ENCODE data around the gene C3orf20. TPM values are rescaled to one million over a fixed set of nuclear protein-coding genes. Genes with fewer than 3 reads are reported as not detected.
A peak's percentile ranks its signal among the peaks of the same experiment; 100 is the strongest.

The C3orf20 gene
- total RNA-seq, 1 experiment from 2014 or later: 0.05 TPM

GRCh38 chr3:14772533-14773138 is 97.7 kb downstream of the C3orf20 start:
- no peak for DNase-seq (ENCODE audit: low read depth)

GRCh38 chr3:14773281-14773680 is 98.3 kb downstream of the C3orf20 start:
- DNase-seq (ENCODE audit: low read depth): no peak

DNA sequence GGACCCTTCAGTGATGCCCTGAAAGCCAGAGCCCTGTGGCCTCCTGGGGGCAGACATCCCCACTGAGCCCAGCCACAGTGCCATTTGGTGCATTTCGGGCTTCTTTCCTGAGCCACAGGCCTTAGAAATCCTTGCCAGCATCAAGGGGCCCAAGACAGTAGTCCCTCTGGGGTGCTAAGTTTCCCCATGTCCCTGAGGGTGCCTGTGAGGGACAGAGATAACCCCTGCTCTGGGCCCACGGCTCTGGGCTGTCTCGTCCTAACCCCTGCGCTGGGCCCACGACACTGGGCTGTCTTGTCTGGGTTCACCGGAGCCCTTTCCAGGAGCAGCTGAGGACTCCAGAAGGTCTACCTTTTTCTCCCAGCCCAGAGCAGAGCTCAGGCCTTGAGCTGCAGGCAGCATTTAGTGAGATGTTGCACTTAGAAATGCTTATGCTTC is 98.8 kb downstream of the C3orf20 start:
- no peak for DNase-seq (ENCODE audit: low read depth)

GRCh38 chr3:14774431-14774830 is 99.5 kb downstream of the C3orf20 start:
- no peak for DNase-seq (ENCODE audit: low read depth)

DNA sequence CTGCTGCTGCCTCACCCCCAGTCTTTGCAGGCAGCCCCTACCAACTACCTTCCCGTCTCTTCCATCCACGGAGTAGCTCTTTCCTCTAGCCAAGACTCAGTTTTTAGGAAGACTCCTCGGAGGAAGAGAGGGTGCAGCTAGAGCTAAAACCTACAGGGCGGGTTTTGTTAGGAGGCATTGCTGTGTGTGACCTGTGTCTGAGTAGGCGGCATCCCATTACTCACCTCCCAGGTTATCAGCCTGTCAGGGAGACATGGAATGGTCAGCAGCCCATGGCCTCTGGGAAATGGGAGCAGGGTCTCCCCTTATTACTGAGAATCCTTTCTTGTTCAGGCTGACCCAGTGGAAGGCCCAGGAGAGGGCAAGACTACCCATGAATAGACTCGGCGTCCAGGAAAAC is 100.1 kb downstream of the C3orf20 start:
- no peak for DNase-seq (ENCODE audit: low read depth)

- no peak for DNase-seq (ENCODE audit: low read depth)
These were observed 100.6 kb downstream of the C3orf20 start for GRCh38 chr3:14775563-14775962.

DNA sequence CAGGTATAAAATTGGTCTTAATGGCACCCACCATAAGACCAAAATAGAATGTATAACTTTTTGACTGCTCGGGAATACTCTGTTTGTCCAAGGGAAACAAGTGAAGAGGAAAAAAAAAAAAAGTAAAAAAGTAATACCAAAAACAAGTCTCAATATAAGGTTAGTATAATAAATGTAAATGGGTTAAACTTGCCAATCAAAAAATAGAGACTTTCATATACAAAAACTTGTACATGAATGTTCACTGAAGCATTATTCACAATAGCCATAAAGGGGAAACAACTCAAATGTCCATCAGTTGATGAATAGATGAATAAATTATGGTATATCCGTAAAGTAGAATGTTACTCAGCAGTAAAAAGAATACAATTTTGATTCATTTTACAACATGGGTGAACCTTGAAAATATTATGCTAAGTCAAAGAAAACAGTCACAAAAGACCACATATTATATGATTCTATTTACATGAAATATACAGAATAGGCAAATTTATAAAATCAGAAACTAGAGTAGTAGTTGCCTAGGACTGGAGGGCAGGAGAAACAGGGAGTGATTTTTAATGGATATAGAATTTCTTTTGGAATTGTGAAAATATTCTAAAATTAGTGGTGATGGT is 104.2 kb downstream of the C3orf20 start:
- no peak for DNase-seq (ENCODE audit: low read depth)

DNA sequence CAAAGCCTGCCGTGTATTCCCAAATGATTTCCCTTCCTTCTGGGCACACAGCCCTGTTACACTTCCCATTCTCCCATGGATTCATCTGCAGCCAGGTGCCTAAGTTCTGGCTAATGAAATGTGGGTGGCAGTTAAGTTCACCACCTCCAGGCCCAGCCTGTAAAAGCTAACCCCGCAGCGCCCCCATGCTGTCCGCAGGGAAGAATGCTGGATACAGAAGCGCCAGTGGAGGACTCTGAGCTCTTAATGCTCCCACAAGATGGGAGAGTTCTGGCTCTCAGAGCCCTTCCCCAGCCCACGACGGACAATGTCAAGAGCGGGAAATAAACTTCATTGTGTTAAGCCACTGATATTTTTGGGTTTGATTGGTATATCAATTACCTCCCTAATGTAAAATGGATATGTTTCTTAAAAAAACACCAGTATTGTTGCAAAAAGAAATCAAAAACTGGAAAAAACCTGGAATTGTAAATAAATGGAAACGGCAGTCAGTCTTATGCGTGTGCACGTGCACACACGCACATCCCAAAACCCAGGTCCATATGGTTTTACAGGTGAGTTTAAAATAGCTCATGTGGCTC is 106.1 kb downstream of the C3orf20 start:
- DNase-seq (ENCODE audit: low read depth): peak; percentile 46

DNA sequence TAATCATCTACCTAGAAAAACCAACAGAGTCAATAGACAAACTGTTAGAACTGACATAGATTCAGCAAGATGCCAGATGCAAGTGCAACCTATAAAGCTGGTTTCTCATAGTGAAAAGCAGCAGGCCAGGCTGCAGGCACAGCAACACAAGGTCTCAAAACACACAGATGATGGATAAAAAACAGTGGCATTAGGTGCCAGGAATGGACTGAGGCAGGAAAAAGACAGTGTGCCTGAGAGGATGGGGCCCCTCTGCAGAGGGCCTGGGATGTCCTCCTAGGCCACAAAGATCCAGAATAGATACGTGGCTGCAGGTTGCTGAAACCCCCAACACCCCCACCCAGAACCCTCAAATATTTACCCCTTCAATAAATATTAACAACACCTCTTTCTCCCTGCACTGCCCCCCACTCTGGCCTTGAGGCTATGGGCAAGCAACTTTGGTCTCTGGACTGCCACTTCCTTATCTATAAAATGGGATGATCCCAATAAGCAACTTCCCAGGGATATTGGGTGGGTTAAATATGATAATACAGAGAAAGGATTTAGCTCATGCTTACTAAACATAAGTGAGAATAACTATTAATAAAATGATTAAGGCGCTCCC is 108.6 kb downstream of the C3orf20 start:
- DNase-seq (ENCODE audit: low read depth): no peak

DNA sequence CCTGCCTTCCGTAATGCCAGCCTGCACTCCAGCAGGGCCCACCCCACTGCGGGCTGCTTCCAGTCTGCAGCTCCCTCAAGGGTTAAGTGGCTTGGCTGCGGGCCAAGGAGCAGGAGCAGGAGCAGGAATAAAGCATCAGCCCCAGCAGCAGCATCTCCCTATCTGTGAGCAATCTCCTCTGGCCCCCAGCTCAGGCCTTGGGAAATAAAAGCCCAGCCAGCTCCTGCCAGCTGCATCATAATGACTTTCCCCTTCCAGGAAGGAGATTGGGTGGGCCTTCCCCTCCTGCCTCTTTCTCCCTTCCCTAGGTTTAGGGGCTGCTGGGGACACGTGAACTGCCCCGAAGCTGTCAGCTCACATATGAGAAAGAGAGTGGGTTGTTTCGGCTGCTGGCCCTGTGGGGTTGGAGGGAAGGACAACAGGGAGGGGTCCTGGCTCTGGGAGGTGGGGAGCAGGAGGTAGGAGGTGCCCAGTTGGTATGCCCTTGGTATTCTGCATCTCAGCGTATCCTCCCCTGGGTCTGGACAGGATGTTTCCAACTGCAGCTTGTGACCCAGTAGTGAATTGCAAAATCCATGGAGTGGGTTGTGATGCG is 109.2 kb downstream of the C3orf20 start:
- no peak for DNase-seq (ENCODE audit: low read depth)

GRCh38 chr3:14785207-14786155 is 110.5 kb downstream of the C3orf20 start:
- no peak for DNase-seq (ENCODE audit: low read depth)

DNA sequence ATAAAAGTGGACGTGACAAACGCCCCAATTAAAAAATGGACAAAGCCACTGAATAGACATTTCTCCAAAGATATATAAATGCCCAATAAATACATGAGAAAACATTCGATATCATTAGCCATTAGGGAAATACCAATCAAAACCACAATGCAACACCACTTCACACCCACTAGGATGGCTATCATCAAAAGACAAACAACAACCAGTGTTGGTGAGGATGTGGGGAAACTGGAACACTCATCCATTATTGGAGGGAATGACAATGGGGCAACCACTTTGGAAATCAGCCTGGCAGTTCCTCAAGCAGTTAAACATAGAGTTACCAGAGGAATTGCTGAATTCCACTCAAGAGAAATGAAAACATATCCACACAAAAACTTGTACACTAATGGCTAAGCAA is 111.4 kb downstream of the C3orf20 start:
- no peak for DNase-seq (ENCODE audit: low read depth)

- no peak for DNase-seq (ENCODE audit: low read depth)
These were observed 112.7 kb downstream of the C3orf20 start for GRCh38 chr3:14787630-14788029.

DNA sequence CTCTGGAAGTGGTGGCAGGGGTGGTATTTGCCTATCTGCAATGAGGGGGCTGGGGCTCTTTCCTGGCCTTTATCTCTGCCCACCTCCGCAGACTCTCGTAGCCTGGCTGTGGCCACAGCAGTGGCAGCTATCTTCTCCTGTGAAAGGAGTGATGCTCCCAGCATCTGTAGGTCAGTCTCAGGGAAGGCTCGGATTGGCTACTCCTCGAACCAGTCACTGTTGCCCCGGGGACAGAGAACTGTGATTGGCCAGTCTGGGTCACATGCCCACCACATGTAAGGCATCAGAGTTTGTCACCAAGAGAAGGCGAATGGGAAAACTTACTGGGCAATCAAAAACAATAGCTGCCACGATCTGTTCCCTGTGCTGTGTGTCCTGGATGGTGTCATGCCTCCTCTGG is 113.7 kb downstream of the C3orf20 start:
- no peak for DNase-seq (ENCODE audit: low read depth)

DNA sequence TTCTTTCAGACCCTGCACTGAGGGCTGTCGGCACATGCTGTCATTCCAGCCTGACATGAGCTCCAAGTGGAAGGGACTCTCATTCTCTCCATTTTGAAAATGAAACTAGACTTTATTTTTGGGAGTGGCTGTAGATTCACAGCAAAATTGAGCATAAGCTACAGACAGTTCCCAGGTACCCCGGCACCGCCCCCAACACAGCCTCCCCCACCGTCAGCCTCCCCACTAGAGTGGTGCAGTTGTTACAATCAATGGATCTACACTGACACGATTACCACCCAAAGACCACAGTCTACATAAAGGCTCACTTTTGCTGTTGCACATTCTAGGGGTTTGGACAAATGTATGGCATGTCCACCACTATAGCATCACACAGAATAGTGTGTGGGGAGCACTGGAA is 114.3 kb downstream of the C3orf20 start:
- no peak for DNase-seq (ENCODE audit: low read depth)

DNA sequence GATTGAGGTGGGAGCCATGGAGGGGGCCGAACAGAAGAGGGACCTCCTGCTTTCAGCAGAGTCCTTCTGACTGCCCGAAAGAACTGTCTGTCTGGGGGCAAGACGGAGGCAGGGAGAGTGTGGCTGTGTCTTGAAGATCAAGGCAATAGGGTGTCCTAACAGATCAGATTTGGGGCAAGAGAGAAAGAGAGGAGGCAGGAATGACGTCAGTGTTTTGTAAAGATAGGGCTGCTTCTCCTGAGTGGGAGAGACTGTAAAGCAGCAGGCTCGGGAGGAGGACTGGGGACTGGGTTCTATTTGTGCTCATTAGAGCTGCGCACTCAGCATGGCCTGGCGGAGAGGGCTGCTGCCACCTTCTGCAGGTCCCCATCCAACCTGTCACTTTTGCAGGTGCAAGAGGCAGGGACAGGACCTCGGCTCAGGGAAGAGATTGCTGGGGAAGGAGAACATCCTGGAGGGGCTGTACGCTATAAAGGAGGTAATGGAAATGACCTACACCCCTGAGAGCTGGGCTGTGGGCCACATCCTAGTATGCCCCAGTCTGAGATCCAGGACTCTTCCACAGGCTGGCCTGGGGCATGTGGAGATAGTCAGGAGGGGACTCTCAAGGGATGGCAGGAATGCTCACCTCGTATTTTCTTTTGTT is 114.8 kb downstream of the C3orf20 start:
- no peak for DNase-seq (ENCODE audit: low read depth)

DNA sequence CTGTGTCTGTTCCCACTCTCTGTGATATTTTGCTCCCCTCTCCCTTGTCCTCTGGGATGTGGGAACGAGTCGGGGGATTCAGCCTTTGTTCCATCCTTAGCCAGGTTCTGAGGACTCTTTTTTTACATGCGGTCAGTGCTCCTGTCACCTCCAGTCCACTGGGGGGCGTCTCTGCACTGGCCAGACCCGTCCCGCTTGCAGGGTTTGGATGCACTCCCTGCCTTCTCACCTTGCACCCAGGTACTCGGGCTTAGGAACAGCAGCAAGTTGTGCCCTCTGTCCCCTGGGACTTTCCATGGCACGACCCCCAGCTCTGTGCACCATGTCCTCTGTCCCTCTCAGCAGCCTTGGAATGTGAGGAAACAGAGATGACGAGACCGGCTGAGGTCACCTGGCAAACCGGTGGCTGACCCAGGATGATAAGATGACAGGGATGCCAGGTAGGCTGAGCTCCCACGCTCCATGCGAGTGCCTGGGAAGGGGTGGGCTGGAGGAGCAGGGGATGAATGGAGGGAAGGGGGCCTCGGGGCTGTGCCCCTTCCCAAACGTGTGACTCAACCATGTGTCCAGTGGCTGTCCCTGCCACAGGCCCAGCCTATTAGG is 116.5 kb downstream of the C3orf20 start:
- DNase-seq (ENCODE audit: low read depth): peak; percentile 31

DNA sequence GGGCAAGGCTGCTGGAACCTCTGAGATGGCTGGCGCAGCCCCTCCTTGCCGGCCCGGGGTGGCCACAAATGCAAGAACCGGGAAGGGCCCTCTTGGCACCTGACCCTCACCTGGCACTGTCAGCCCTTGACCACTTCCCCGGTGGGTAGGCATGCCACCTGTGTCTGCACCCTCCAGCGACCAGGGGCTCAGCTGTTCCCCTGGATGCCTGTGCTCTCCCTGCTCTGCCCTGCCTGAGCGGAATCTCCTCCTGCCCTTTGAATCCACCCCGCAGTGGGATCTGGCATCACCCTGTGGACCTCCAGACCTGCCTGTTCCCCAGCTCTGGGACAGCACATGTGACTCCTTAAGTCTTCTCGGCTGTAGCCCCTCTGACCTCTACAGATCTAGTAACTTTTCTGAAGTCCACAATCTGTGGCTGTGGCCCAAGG is 117.8 kb downstream of the C3orf20 start:
- DNase-seq (ENCODE audit: low read depth): no peak

DNA sequence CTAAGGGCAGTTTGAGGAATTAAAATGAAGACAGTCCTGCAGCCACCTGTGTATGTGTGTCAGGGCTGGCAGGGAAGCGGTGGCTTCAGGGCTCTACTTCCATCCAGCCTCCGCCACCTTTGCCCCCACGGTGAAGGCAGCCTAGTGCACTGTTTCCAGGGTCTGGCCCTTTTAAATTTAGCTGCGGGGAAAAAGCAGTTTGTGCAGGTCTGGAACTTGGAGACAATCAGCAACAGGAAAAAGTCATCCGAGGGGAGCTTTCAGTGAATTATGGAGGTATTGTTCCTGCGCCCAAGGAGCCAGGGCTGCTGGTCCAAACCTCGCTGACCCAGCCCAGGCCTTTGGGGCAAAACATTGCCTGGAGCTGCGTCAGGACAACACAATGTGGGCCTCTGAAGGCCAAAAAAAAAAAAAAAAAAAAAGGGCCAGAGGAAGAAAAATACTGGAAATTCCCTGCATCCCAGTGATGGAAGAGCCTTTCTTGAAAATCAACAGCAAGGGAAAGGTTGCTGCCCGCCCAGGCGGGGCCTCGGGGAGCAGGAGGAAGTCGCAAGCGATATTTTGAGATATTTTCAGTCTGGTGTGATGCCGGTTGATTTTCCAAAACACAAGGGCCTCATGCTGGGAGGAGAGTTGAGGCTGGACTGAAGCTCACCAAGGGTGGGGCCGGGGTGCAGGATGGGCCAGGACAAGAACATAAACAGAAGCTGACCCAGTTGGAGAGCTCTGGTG is 118.4 kb downstream of the C3orf20 start:
- no peak for DNase-seq (ENCODE audit: low read depth)

Data from HT1080 (cell line).